PFSK-1 (cell line): ENCODE measurements around the gene HNRNPA1.

Source experiments
- FOXP2 ChIP-seq: optimal IDR thresholded peaks from 2 replicates; pipeline ENCODE3; 2011; ENCODE audit warnings: borderline replicate concordance, control low read depth, inconsistent platforms; ENCODE audit not compliant: insufficient read depth; ENCODE audit errors: extremely low read length, extremely low read depth
- POLR2AphosphoS5 ChIP-seq: IDR thresholded peaks from 2 replicates; pipeline ENCODE4 v1.6.1; 2012; ENCODE audit warnings: low read depth, mild to moderate bottlenecking, control low read depth, low read length, moderate library complexity
- SIN3A ChIP-seq: IDR thresholded peaks from 2 replicates; pipeline ENCODE4 v1.6.1; 2012; ENCODE audit warnings: mild to moderate bottlenecking, low read length, moderate library complexity, borderline replicate concordance; ENCODE audit not compliant: insufficient read depth
- TAF1 ChIP-seq: IDR thresholded peaks from 2 replicates; pipeline ENCODE4 v1.6.1; 2012; ENCODE audit warnings: low read length, control low read depth, borderline replicate concordance; ENCODE audit not compliant: insufficient read depth
- TF ChIP-seq, protein P1 (sequence below), 2 experiments: IDR thresholded peaks; 2 replicates each; pipeline versions ENCODE4 v1.6.1 to v1.8.0; 2011 to 2012; ENCODE audit warnings: low read depth in 2 of 2, low read length in 2 of 2, control low read depth in 1 of 2, inconsistent platforms in 1 of 2, mild to moderate bottlenecking in 1 of 2, moderate library complexity in 1 of 2; ENCODE audit not compliant: insufficient read depth in 1 of 2

HNRNPA1 gene

DNA sequence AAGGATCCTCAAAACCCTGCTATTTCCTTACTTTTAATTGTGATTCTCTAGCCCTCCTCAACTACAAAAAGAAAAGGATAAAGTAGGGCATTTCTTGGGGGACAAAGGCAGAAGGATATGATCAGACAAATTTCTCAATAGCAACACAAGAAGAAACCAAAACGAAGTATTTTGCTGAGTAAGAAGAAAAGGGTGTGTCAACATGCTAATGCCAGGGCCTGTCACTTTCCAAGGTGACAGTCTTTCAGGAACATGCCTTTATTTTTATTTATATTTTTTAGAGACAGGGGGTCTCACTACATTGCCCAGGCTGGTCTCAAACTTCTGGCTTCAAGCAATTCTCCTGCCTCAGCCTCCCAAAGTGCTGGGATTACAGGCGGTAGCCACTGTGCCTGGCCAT is 40.4 kb upstream of the HNRNPA1 start:
- TF ChIP-seq, protein P1, sequence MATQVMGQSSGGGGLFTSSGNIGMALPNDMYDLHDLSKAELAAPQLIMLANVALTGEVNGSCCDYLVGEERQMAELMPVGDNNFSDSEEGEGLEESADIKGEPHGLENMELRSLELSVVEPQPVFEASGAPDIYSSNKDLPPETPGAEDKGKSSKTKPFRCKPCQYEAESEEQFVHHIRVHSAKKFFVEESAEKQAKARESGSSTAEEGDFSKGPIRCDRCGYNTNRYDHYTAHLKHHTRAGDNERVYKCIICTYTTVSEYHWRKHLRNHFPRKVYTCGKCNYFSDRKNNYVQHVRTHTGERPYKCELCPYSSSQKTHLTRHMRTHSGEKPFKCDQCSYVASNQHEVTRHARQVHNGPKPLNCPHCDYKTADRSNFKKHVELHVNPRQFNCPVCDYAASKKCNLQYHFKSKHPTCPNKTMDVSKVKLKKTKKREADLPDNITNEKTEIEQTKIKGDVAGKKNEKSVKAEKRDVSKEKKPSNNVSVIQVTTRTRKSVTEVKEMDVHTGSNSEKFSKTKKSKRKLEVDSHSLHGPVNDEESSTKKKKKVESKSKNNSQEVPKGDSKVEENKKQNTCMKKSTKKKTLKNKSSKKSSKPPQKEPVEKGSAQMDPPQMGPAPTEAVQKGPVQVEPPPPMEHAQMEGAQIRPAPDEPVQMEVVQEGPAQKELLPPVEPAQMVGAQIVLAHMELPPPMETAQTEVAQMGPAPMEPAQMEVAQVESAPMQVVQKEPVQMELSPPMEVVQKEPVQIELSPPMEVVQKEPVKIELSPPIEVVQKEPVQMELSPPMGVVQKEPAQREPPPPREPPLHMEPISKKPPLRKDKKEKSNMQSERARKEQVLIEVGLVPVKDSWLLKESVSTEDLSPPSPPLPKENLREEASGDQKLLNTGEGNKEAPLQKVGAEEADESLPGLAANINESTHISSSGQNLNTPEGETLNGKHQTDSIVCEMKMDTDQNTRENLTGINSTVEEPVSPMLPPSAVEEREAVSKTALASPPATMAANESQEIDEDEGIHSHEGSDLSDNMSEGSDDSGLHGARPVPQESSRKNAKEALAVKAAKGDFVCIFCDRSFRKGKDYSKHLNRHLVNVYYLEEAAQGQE (IDR thresholded peaks at IDR 0.05; ENCODE audit: insufficient read depth in 1 of 2, low read depth in 2 of 2, low read length in 2 of 2) = no peak
- TF ChIP-seq SIN3A (no peak), TAF1 (no peak), POLR2AphosphoS5 (no peak), FOXP2 (no peak)

DNA sequence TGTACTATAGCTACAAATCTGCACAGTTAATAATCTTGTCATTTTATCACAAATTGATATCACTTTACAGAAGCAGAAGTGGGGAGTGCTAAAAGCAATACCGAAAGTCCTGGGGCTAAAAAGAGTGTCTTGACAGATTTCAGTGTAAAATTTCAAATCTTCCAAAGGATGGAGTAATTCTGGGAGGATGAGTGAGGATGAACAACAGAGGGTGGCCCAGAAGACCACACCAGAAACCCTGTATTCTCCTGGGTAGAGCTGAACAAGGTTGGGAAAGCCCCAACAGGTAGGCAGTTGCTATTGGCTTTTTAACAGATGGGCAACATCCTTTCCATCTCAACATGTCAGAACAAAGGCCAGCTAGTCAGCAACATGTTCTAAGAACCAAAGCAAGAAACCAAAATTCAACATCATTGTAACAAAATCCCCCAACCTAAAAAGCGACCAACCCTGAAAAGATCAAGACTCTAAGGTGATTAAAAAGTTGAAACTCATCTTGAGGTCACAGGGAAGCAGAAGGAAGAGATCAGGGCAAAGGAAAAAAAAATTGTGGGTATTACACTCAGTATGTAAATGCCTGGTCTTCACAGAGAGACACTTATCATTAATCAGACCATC is 39.4 kb upstream of the HNRNPA1 start:
- TF ChIP-seq SIN3A (no peak), FOXP2 (no peak), TAF1 (no peak), POLR2AphosphoS5 (no peak)
- TF ChIP-seq, protein P1 (IDR thresholded peaks at IDR 0.05; ENCODE audit: insufficient read depth in 1 of 2, low read depth in 2 of 2, low read length in 2 of 2) = no peak

DNA sequence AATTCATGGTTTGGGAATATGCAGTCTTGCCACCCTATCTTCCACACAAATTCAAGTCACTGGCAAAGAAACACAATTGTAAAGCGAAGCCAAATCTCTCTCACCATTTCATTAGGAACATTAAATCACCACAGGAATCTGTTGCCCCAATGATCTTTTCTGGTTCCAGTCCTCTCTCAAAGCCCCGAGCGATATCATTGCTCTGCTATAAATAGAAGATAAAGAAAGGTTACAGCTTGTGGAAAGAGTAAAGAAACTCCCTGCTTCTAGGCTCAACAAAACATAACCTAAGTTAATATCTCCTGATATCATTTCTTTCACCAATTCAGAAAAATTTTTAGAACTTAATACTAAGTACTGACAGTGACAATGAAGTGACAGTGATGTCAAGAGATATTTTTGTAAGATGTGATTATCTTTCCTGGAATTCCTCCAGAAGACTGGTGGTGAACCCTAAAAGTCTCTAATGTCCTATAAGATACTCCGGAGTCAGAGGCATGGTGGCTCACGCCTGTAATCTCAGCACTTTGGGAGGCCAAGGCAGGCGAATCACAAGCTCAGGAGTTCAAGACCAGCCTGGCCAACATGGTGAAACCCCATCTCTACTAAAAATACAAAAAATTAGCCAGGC is 34.4 kb upstream of the HNRNPA1 start:
- TF ChIP-seq TAF1 (no peak), POLR2AphosphoS5 (no peak), FOXP2 (no peak), SIN3A (no peak)
- TF ChIP-seq, protein P1 (IDR thresholded peaks at IDR 0.05; ENCODE audit: insufficient read depth in 1 of 2, low read depth in 2 of 2, low read length in 2 of 2) = no peak

DNA sequence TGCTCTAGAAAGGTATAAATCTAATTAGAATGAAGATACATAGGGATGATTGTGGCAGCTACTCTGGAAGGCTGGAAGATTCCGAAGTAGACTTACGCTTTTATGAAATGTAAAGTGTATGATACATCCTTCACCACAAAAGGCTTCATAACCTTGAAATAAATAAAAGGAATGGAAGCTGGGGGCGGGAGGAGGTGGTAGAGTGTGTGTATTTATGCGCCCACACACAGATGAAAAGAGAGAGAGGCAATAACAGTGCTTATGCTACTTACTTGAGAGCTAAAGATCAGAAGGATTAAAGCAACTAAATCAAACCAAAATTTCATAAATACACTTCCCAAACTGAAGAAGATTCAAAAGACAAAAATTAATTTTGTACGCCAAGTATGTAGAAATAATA is 31.0 kb upstream of the HNRNPA1 start:
- TF ChIP-seq TAF1 (no peak), SIN3A (no peak), FOXP2 (no peak), POLR2AphosphoS5 (no peak)
- TF ChIP-seq, protein P1 (IDR thresholded peaks at IDR 0.05; ENCODE audit: insufficient read depth in 1 of 2, low read depth in 2 of 2, low read length in 2 of 2) = no peak
